ENCODE data around the gene SBF1.

Gene SBF1

DNA sequence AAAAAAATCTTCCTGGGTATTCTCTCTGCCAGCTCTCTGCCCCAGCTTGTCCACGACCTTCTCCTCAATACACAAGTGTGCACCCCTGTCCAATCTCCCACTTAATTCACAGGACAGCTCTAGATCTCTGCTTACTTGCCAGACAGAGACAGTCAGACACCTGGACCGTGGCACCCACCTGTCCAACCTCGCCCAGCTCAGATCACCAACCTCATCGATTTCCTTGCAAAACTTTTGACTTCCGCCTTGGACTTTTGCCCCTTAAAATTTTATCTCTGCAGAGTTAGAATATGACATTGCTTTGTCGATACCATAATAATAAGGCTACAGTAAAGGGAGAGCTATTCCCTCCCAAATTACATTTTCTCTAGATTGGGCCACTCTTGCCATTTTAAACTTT, 22.3 kb upstream of the SBF1 start:
- H3K27ac ChIP-seq (ENCODE audit: low read length) = no peak overlapping the region
- no peak for DNase-seq (ENCODE audit: low read depth, low spot score)
- WGBS (ENCODE audit: insufficient coverage, insufficient read length) = no CpG with 5 or more reads among the region's 6 CpGs

DNA sequence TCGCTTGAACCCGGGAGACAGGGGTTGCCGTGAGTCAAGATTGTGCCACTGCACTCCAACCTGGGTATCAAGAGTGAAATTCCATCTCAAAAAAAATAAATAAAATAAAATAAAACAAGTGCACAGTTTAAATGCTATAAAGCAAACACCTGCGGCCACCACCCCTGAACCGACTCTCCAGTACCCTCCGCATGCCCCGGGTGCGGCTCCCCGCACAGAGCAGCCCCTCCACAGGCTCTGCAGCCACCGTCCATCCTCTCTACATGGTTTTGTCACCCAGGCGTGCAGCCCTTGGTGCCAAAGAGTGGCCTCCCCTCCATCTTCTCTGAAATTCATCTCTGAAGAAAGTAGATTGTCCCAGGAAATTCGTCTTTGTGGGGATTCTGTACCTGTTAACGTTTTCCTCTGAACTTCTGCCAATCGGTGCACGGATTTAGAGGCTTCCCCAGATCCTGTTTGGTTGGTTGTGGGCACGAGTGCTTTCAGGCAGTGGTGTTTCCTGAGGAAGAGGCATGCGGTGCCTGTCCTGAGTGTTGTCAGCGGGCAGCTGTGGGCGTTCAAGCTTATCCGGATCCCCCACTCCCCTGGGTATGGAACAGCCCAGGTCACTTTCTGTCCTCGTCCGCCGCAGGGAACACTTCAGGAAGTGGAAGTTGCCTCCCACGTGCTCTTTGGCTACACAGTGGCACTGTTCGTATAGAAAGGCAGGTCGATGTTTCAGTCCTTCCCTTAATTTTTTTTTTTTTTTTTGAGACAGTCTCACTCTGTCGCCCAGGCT, 15.9 kb upstream of the SBF1 start:
- Histone ChIP-seq H3K36me3 (ENCODE audit: control insufficient read depth, insufficient read depth, low read length) (no peaks in the 10 kb centered on the region), H3K9me3 (ENCODE audit: control insufficient read depth, insufficient read depth, low read length) (no peaks in the 10 kb centered on the region), H3K4me3 (ENCODE audit: low read length) (no peak overlapping the region), H3K4me1 (ENCODE audit: control insufficient read depth, insufficient read depth, low read length) (no peaks in the 10 kb centered on the region), H3K27me3 (ENCODE audit: control insufficient read depth, insufficient read depth, low read length) (no peaks in the 10 kb centered on the region), H3K27ac (ENCODE audit: low read length) (no peak overlapping the region)
- no peak for DNase-seq (ENCODE audit: low read depth, low spot score)
- no CpG with 5 or more reads among the region's 27 CpGs for WGBS (ENCODE audit: insufficient coverage, insufficient read length)

More for the DNA sequence above, 22.3 kb upstream of the SBF1 start:
- no peaks in the 10 kb centered on the region for H3K9me3 ChIP-seq (ENCODE audit: control insufficient read depth, insufficient read depth, low read length)
- H3K27me3 ChIP-seq (ENCODE audit: control insufficient read depth, insufficient read depth, low read length) = no peaks in the 10 kb centered on the region
- no peak overlapping the region for H3K4me3 ChIP-seq (ENCODE audit: low read length)
- H3K36me3 ChIP-seq (ENCODE audit: control insufficient read depth, insufficient read depth, low read length) = no peaks in the 10 kb centered on the region
- H3K4me1 ChIP-seq (ENCODE audit: control insufficient read depth, insufficient read depth, low read length) = no peaks in the 10 kb centered on the region

- no CpG with 5 or more reads among the region's 31 CpGs for WGBS (ENCODE audit: insufficient coverage, insufficient read length)
- Histone ChIP-seq H3K36me3 (ENCODE audit: control insufficient read depth, insufficient read depth, low read length) (no peaks in the 10 kb centered on the region), H3K27me3 (ENCODE audit: control insufficient read depth, insufficient read depth, low read length) (no peaks in the 10 kb centered on the region), H3K27ac (ENCODE audit: low read length) (no peak overlapping the region), H3K4me1 (ENCODE audit: control insufficient read depth, insufficient read depth, low read length) (no peaks in the 10 kb centered on the region), H3K9me3 (ENCODE audit: control insufficient read depth, insufficient read depth, low read length) (no peaks in the 10 kb centered on the region), H3K4me3 (ENCODE audit: low read length) (no peak overlapping the region)
- no peak for DNase-seq (ENCODE audit: low read depth, low spot score)
Measured at GRCh38 chr22:50489363-50490243, 14.8 kb upstream of the SBF1 start.

GRCh38 chr22:50488886-50489285, 14.1 kb upstream of the SBF1 start:
- no CpG with 5 or more reads among the region's 19 CpGs for WGBS (ENCODE audit: insufficient coverage, insufficient read length)

GRCh38 chr22:50488006-50488677, 13.3 kb upstream of the SBF1 start:
- Histone ChIP-seq H3K9me3 (ENCODE audit: control insufficient read depth, insufficient read depth, low read length) (no peaks in the 10 kb centered on the region), H3K36me3 (ENCODE audit: control insufficient read depth, insufficient read depth, low read length) (no peaks in the 10 kb centered on the region), H3K27ac (ENCODE audit: low read length) (no peak overlapping the region), H3K4me3 (ENCODE audit: low read length) (no peak overlapping the region), H3K27me3 (ENCODE audit: control insufficient read depth, insufficient read depth, low read length) (no peaks in the 10 kb centered on the region), H3K4me1 (ENCODE audit: control insufficient read depth, insufficient read depth, low read length) (no peaks in the 10 kb centered on the region)
- WGBS (ENCODE audit: insufficient coverage, insufficient read length) = no CpG with 5 or more reads among the region's 18 CpGs
- DNase-seq (ENCODE audit: low read depth, low spot score) = no peak

More at GRCh38 chr22:50488886-50489285, 14.1 kb upstream of the SBF1 start:
- Histone ChIP-seq H3K36me3 (ENCODE audit: control insufficient read depth, insufficient read depth, low read length) (no peaks in the 10 kb centered on the region), H3K4me3 (ENCODE audit: low read length) (no peak overlapping the region), H3K27ac (ENCODE audit: low read length) (no peak overlapping the region), H3K4me1 (ENCODE audit: control insufficient read depth, insufficient read depth, low read length) (no peaks in the 10 kb centered on the region), H3K27me3 (ENCODE audit: control insufficient read depth, insufficient read depth, low read length) (no peaks in the 10 kb centered on the region), H3K9me3 (ENCODE audit: control insufficient read depth, insufficient read depth, low read length) (no peaks in the 10 kb centered on the region)
- no peak for DNase-seq (ENCODE audit: low read depth, low spot score)

DNA sequence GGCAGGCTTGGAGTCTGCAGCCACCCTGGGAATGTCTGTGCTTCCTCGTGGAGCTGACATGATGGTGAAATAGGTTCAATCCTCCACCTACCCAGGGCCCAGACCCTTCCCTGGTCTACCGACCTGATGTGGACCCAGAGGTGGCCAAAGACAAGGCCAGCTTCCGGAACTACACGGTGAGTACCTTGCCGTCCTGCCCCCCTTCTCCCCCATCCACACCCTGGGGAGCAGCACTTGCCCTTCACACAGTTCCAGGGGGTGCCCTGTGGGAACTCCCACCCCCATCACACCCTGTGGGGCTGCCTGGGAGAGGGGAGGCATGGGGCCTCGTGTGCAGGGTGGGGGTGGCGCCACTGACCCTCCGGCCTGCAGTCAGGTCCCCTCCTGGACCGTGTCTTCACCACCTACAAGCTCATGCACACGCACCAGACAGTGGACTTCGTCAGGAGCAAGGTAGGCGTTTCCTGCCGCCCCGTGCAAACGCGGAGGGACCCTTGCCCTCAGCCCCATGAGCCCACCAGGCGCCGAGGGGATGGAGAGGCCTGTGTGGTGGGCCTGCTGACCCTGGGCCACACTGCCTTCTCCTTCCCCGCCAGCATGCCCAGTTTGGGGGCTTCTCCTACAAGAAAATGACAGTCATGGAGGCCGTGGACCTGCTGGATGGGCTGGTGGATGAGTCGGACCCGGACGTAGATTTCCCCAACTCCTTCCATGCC, 12.6 kb upstream of the SBF1 start:
- no peak overlapping the region for H3K27ac ChIP-seq (ENCODE audit: low read length)
- H3K36me3 ChIP-seq (ENCODE audit: control insufficient read depth, insufficient read depth, low read length) = peaks cover 3% of the 10 kb centered on the region; the same call in 1 of the 2 replicates
- no peaks in the 10 kb centered on the region for H3K9me3 ChIP-seq (ENCODE audit: control insufficient read depth, insufficient read depth, low read length)
- no CpG with 5 or more reads among the region's 23 CpGs for WGBS (ENCODE audit: insufficient coverage, insufficient read length)
- no peaks in the 10 kb centered on the region for H3K27me3 ChIP-seq (ENCODE audit: control insufficient read depth, insufficient read depth, low read length)
- no peak for DNase-seq (ENCODE audit: low read depth, low spot score)
- no peak overlapping the region for H3K4me3 ChIP-seq (ENCODE audit: low read length)
- H3K4me1 ChIP-seq (ENCODE audit: control insufficient read depth, insufficient read depth, low read length) = no peaks in the 10 kb centered on the region

DNA sequence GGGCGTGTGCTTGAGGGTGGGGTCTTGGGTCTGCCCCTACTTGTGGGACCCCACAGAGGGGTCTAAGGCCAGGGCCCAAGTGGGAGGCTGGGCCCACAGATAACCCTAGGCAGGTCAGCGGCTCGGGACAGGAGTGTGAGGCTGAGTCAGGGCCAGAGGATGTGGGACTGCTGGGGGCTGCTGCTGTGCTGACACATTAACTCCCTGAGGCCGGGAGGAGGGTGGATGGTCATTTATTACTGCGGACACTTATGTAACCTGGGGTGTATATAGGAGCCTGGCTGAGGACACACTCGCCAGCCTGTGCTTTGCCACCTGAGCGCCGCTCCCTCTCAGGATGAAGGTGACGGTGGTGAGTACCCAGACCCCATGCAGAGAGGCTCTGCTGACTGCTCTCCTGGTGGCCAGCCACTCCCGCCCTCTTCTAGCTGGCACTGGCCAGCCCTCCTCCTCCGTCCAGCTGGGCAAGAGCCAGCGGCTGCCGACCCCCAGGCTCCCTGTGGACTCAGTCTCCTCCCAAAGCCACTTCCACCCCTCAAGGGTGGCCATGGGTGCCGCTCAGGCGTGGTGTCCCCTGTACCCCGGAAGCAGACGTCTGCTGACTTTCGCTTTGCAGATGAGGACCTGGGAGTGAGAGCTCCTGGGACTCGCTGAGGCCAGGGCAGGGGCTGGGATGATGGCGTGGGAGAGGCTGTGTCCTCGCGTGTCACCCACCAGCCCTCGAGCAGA, 11.9 kb upstream of the SBF1 start, which contains the start of gene MIOX:
TSS of gene MIOX (plus strand) at position 299 of the 729 bp plus-strand sequence. CDS start at position 338, 39 bp downstream.
- Histone ChIP-seq H3K9me3 (ENCODE audit: control insufficient read depth, insufficient read depth, low read length) (no peaks in the 10 kb centered on the region), H3K4me1 (ENCODE audit: control insufficient read depth, insufficient read depth, low read length) (no peaks in the 10 kb centered on the region), H3K4me3 (ENCODE audit: low read length) (no peak within 1 kb of the TSS), H3K27me3 (ENCODE audit: control insufficient read depth, insufficient read depth, low read length) (no peaks in the 10 kb centered on the region), H3K36me3 (ENCODE audit: control insufficient read depth, insufficient read depth, low read length) (peaks cover 3% of the 10 kb centered on the region; the same call in 1 of the 2 replicates), H3K27ac (ENCODE audit: low read length) (no peak within 1 kb of the TSS)
- no CpG with 5 or more reads among the region's 23 CpGs for WGBS (ENCODE audit: insufficient coverage, insufficient read length)
- no peak for DNase-seq (ENCODE audit: low read depth, low spot score)

- no CpG with 5 or more reads among the region's 29 CpGs for WGBS (ENCODE audit: insufficient coverage, insufficient read length)
- DNase-seq (ENCODE audit: low read depth, low spot score) = no peak
- H3K4me1 ChIP-seq (ENCODE audit: control insufficient read depth, insufficient read depth, low read length) = no peaks in the 10 kb centered on the region
Measured at GRCh38 chr22:50485221-50486131, 10.6 kb upstream of the SBF1 start.

More at GRCh38 chr22:50485221-50486131, 10.6 kb upstream of the SBF1 start:
- Histone ChIP-seq H3K27ac (ENCODE audit: low read length) (no peak overlapping the region), H3K4me3 (ENCODE audit: low read length) (no peak overlapping the region), H3K9me3 (ENCODE audit: control insufficient read depth, insufficient read depth, low read length) (no peaks in the 10 kb centered on the region), H3K27me3 (ENCODE audit: control insufficient read depth, insufficient read depth, low read length) (no peaks in the 10 kb centered on the region; the same call in 1 of the 2 replicates), H3K36me3 (ENCODE audit: control insufficient read depth, insufficient read depth, low read length) (peaks cover 3% of the 10 kb centered on the region; the same call in 1 of the 2 replicates)

All from iPS DF 6.9 (cell line).